ENCODE measurements around the gene DNAH1.

DNAH1 gene

DNA sequence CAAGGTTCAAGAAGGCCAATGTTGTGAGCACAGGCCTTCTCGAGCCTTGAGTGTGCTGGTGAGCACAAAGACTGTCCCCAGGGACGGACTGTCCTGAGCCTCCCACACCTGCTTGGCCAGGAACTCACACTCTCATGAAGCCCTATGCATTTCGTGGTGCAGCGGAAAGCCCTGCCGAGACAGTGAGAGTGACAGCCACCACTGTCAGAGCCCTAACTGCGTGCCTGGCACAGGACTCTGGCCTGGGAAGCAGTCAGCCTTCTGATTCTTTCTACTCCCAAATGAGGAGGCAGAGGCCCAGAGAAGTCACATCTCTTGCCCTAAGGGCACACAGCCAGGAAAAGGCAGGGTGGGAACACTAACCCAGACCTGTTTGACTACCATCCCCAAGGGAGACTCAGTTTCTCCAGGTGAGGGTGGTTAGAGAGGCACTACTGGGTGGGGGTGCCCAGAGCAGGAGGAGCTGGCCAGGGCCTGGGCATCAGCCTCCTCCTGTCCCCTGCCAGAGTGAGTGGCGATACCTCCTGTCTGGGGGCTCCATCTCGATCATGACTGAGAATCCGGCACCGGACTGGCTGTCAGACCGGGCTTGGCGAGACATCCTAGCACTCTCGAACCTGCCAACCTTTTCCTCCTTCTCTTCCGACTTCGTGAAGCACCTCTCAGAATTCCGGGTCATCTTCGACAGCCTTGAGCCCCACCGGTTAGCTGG is 78.0 kb downstream of the DNAH1 start:
- DNase-seq, result no peak

DNA sequence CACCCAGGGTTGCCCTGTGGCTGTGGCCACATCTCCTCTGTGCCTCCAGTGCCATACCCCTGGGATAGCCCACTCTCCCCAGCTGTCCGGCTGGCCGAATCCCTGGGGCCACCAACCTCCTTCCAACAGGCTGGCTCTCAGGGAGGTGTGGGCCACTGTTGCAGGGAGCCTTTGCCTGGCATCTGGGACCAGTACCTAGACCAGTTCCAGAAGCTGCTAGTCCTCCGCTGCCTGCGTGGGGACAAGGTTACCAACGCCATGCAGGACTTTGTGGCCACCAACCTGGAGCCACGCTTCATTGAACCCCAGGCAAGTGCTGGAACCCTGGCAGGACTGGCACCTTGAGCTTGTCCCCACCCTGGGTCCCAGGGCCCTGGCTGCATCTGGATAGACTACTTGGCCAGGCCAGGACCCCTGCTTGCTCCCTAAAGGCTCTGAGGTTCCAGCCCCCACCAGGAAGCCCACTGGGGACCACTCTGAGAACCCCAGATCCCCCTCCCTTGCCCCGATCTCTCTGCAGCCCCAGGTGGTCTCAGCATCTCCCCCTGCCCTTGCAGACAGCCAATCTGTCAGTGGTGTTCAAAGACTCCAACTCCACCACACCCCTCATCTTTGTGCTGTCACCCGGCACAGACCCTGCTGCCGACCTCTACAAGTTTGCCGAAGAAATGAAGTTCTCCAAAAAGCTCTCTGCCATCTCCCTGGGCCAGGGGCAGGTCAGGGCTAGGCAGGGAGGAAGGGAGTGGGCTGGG is 78.8 kb downstream of the DNAH1 start:
- no peak for DNase-seq

DNA sequence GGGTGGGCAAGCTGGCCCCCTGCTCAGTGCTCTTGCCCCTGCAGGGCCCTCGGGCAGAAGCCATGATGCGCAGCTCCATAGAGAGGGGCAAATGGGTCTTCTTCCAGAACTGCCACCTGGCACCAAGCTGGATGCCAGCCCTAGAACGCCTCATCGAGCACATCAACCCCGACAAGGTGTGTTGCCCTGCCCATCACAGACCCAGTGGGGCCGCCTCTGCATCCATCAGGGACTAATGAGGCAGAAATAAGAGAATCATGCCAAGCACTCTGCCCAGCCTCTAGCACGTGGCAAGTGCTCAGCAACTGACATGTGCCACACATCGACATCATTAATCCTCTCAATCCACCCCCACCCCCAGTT is 79.4 kb downstream of the DNAH1 start:
- no peak for DNase-seq

DNA sequence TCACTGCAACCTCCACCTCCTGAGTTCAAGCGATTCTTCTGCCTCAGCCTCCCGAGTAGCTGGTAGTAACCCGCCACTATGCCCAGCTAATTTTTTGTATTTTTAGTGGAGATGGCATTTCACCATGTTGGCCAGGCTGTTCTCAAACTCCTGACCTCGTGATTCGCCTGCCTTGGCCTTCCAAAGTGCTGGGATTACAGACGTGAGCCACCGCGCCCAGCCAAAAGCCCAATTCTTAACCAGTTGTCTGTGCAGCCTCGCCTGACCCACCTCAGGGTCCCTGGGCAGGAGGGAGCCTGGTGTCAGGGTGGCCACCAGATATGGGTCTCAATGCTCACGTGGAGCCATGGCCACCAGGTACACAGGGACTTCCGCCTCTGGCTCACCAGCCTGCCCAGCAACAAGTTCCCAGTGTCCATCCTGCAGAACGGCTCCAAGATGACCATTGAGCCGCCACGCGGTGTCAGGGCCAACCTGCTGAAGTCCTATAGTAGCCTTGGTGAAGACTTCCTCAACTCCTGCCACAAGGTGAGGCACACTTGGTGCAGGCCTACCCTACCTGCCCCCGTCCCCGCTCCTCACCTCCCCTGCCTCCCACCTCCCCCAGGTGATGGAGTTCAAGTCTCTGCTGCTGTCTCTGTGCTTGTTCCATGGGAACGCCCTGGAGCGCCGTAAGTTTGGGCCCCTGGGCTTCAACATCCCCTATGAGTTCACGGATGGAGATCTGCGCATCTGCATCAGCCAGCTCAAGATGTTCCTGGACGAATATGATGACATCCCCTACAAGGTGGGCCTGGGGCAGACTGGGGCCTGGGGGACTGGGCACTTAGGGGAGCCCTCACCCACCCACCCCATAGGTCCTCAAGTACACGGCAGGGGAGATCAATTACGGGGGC is 80.1 kb downstream of the DNAH1 start:
- no peak for DNase-seq

DNA sequence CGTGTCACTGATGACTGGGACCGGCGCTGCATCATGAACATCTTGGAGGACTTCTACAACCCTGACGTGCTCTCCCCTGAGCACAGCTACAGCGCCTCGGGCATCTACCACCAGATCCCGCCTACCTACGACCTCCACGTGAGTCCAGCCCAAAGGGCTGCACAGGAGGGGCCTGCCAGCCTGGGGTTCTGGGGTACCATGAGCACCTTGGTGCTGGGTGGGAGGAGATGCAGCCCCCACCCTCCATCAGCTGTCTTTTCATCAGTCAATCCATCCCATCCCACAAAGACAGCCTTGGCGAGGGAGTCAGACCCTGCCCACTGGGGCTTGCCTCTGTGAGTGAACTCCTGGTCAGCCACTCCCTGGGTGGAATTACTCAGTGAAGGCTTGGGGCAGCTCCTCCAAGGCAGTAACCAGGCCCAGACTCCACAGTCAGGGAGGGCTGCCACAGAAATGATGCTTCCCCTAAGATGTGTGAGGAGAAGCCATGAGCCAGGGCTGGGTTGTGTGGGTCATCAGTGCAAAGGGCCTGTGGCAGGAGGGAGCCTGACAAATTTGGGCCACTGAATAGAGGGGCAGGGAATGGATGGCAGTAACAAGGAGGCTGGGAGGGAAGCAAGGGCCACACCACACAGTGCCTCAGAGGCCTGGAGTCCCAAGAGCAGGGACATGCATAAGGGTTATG is 80.9 kb downstream of the DNAH1 start:
- no peak for DNase-seq

DNA sequence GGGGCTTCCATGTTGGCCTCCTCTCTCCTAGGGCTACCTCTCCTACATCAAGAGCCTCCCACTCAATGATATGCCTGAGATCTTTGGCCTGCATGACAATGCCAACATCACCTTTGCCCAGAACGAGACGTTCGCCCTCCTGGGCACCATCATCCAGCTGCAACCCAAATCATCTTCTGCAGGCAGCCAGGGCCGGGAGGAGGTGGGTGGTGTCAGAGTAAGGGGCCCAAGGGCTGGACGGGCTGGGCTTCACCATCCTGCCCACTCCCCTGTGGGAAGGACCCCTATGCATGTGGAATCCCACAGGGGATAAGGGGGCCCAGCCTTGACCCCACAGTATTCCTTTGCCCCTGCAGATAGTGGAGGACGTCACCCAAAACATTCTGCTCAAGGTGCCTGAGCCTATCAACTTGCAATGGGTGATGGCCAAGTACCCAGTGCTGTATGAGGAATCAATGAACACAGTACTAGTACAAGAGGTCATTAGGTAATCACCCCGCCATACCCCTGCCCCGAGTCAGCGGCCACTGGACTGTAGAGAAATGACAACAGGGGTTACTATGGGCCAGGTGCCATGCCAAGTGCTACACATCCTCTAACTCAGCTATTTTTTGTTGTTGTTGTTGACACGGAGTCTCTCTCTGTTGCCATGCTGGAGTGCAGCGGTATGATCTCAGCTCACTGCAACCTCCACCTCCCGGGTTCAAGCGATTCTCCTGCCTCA is 81.7 kb downstream of the DNAH1 start:
- no peak for DNase-seq

DNA sequence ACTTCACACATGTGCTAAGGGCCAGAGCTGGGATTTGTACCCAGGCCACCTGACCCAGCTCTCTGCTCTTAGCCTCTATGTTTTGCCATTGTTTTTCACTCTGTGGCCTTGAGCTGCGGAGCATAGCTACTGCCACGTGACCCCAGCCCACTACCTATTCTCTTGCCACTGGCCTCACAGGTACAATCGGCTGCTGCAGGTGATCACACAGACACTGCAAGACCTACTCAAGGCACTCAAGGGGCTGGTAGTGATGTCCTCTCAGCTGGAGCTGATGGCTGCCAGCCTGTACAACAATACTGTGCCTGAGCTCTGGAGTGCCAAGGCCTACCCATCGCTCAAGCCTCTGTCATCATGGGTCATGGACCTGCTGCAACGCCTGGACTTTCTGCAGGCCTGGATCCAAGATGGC is 82.6 kb downstream of the DNAH1 start:
- DNase-seq, result no peak

DNA sequence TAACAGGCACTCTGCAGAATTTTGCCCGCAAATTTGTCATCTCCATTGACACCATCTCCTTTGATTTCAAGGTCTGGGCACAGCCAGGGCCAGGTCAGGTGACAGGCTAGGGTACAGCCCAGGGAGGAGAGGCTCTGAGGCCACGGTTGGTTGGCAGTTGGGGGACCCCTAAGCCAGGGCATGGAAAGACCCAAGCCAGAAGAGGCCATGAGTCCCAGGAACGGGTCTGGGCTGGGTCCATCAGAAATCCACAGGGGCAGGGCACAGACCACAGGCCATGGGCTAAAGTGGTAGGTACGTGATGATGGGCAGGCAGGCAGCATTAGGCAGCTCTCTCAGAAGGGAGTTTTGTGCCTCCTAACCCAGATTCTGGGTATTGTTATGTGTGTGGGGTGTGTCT is 83.0 kb downstream of the DNAH1 start:
- no peak for DNase-seq

DNA sequence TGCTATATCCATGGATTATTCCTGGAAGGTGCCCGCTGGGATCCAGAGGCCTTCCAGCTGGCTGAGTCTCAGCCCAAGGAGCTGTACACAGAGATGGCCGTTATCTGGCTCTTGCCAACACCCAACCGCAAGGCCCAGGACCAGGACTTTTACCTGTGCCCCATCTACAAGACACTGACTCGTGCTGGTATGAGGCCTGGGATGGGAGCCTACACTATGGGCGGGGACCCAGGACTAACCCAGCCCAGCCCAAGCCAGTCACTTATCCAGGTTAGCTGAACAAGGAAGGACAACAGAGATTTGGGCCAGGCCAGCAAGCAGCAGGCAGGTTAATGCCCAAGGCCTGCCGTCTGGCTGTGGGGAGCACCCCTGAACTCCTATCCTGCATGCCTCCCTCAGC is 83.5 kb downstream of the DNAH1 start:
- DNase-seq, result no peak

DNA sequence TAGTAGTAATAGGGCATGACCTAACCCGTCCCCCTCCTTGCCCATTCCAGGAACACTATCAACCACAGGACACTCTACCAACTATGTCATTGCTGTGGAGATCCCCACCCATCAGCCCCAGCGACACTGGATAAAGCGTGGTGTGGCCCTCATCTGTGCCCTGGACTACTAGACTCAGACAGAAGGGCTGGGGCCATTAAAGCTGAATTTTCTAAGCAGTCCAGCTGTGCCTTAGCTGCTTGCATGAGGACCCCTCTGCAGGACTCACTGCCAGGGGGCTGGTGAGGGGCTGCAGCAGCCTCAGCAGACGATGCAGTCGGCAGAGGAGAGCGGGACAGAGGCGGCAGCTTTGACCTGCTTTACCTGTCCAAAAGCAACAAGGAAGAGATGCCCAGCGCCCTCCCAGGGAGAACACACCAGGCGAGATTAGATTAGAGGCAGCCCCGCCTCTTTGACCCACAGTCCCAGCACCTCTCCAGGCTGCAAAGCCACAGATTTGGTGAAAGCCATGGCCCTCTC is 84.2 kb downstream of the DNAH1 start:
- DNase-seq, result no peak

DNA sequence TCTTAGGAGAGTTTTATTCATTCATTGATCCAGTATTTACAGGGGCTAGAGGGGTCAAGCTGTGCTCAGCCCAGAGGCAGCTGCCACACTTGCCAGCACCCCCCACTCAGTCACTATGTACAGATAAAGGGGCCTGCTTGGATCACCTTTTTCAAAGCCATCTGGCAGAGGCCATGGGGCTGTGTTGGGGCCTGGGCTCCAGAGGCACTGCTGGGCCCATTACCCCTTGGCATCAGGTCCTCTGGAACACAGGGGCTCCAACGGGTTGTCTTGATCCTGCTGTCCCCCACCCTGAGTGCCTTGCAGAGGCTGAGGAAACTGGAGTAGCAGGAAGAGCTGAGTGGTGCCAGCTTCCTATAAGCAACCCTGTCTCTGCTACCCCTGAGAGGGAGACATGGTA is 84.9 kb downstream of the DNAH1 start:
- DNase-seq, result no peak

DNA sequence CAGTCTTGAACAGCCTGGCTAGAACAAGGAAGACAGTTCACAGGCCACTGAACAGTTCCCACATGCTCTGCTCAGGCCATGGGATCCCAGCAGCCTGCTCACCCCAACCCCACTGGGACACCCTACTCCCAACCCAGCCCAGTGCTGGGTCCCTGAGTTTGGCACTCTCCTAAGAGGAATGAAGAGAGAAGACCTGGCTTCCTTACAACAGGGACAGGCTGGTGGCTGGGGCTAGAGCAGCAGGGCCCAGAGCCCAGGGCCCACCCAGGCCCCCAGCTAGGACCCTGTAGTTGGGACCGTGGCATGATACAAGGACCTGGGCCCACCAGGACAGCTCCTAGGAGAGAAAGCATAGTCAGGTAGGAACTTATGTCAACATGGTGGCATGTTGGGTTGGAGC is 85.4 kb downstream of the DNAH1 start:
- no peak for DNase-seq

DNA sequence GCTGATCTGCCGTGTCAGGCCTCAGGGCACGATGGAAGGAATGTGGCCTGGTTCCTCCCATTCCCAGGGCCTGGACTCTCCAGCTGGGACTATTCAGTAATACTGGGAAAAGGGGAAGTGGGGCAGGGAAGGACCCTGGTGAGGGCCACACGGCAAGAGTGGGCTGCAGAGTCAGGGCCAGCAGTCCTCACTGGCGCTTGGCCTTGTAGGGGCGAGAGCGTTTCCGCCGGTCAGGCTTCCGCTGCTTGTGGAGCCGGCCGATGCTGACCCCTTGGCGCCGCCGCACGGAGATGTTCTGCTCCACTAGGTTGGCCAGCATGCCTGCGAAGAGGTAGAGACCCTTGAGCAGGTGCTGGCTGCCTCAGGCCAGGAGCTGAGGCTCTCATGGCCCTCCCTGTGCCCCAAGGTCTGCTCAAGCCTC is 86.0 kb downstream of the DNAH1 start:
- DNase-seq, result no peak

DNA sequence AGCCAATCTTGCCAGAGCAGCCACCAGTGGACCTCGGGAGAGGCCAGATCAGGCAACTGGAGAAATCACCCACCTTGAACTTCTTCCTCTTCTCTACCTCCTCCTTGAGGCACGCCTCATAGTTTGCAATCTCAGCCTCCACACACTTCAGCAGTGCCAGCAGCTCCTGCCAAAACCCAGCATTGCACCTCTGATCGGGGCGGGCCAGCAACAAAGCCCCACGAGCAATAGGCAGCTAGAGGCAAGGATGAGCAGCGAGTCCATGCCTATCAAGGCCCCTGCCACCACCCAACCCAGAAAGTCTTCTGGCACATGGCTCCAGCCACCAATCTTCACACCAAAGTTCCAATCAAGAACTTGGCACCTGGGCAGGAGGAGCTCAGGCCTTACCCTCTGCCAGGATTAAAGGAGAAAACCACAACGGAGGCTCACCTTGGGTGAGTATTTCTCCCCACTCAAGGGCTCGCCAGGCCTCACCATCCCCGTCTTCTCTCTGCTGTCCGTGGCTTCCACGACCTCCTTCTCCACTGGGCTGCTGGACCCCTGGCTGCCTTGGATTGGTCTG is 86.7 kb downstream of the DNAH1 start:
- no peak for DNase-seq

DNA sequence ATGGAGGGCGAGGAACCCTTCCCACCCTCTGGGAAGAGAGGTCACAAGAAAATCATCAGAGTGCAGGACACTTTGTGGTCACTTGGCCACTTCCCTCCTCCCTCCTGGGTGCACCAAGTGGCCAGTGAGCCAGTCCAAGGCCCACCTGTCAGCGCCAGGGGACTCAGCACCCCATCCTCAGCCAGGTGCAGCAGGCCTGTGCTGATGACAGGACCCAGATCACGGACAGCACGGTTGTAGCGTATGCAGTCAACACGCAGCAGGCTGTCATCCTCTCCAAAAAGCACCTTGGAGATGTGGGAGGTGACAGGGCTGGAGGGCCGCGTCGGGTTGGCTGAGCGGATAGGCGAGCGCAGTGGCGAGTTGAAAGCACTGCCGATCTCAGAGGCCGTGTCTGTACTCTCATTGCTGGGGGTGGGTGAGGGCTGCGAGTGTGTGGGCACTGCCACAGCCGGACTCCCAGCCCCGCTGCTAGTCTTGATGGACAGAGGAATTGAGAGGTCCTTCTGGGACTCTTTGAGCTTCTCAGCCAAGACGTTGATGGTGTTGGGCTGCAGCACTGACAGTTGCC is 87.2 kb downstream of the DNAH1 start:
- DNase-seq, result no peak

DNA sequence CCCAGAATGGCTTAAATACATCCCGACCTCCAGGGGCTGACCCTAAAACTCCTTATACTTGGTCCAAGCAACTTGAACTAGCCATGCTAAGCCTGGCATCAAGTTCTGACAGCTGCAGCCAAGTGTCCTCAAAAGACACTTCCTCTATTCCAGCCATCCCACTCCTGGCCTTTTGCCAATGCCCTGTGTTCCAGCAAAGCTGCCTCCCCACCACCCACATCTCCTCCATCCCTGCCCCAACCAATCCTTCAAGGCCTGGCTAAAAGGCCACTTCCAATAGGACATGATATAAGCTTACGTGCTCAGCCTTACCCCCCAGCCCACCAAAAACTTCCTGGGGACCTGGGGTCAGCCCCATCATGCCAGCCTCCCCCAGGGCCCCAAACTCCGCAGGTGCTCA is 87.8 kb downstream of the DNAH1 start:
- DNase-seq, result peak; percentile 70

DNA sequence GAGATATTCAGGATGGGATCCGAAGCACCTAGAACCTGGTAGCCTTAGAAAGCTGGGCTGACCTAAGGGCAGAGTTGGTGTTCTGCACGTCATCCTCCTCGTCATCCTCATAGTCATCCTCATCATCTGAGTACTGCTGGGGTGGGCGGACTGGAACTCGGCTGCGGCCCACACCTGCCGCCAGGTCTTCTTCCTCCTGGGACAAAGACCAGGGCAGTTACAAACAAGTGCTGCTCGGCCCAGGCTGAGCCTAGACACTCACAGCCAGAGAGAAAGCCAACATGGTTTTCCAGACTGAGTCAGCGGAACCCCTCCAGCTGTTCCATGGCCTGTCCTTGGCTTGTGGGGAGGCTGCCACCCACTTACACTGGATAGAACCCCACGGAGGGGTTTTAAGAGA is 88.3 kb downstream of the DNAH1 start:
- no peak for DNase-seq

DNA sequence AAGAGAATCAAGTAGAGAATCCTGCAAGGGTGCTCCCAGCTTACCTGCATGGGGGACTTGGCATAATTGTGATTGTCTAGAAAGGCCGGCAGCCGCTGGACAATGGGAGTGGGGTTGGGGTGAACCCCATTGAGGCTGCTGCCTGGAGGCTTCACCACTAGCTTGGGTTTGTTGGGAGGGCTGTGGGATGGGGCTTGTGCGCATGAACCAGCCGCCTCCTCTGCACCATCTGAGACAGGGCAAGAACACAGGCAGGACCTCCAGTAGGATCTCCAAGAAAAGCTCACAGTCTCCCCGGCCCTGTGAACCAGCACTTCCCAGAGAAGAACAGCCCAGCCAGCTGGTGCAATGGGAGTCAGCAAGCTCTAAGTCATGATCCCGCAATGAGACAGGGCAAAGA is 88.9 kb downstream of the DNAH1 start:
- DNase-seq, result peak; percentile 43

DNA sequence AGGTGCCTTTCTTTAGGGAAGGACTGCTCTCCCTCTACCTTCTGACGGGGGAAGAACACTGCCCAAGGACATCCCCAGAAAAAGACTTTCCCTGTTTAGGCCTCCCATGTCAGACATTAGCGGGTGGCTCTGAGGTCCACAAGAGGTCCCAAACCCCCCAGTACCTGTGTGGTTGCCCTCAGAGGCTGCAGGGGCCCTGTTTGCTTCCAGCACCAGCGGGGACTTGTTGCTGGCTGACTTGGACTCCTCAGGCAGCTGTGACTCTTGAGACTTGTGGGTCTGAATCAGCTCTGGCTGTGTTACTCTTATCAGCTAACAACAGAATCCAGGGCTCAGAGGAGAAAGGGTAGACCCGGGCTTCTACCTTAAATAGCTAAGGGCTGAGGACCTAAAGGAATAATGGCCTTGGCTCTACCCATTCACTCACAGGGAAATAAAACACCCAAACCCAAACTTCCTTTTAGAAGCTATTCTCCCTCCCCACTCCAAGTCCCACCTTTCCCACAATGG is 89.5 kb downstream of the DNAH1 start:
- no peak for DNase-seq

DNA sequence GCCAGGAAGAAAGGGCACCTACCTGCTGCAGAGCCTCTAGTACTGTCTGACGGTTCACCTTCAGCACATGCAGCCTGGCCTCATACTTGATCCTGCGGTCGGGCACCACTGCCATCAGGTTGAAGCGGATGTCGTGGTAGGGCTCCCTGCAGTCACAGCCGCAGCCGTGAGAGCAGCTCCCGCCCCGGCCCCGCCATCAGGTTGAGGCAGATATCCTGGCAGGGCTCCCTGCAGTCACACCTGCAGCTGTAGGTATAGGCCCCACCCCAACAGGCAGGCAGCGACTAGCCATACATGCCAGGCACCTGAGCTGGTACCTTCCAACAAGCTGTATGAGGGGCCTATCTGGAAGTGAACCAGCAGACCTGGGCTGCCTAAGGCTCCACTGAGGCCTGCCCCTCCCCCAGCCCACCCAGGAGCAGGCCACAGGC is 90.1 kb downstream of the DNAH1 start:
- DNase-seq, result no peak

All from NCI-H82 (cell line).